ENCODE data around the gene SNTG2.

Gene SNTG2

GRCh38 chr2:1237783-1238182 is 287.1 kb downstream of the SNTG2 start:
- no peak for DNase-seq (ENCODE audit: low spot score)

GRCh38 chr2:1238598-1239138 is 288.0 kb downstream of the SNTG2 start:
- DNase-seq (ENCODE audit: low spot score), result no peak

- no peak for DNase-seq (ENCODE audit: low spot score)
Observed at GRCh38 chr2:1245193-1245592, 294.5 kb downstream of the SNTG2 start.

- no peak for DNase-seq (ENCODE audit: low spot score)
Observed at GRCh38 chr2:1246239-1246638, 295.6 kb downstream of the SNTG2 start.

GRCh38 chr2:1246991-1247390 is 296.3 kb downstream of the SNTG2 start:
- DNase-seq (ENCODE audit: low spot score), result no peak

GRCh38 chr2:1248187-1248586 is 297.5 kb downstream of the SNTG2 start:
- no peak for DNase-seq (ENCODE audit: low spot score)

GRCh38 chr2:1249897-1250687 is 299.4 kb downstream of the SNTG2 start:
- no peak for DNase-seq (ENCODE audit: low spot score)

- DNase-seq (ENCODE audit: low spot score), result no peak
Observed at GRCh38 chr2:1251520-1251919, 300.9 kb downstream of the SNTG2 start.

- DNase-seq (ENCODE audit: low spot score), result no peak
Observed at GRCh38 chr2:1253629-1254028, 303.0 kb downstream of the SNTG2 start.

GRCh38 chr2:1254662-1255343 is 304.2 kb downstream of the SNTG2 start:
- no peak for DNase-seq (ENCODE audit: low spot score)

GRCh38 chr2:1256632-1257324 is 306.1 kb downstream of the SNTG2 start:
- DNase-seq (ENCODE audit: low spot score), result no peak

- no peak for DNase-seq (ENCODE audit: low spot score)
Observed at GRCh38 chr2:1257334-1257733, 306.7 kb downstream of the SNTG2 start.

- no peak for DNase-seq (ENCODE audit: low spot score)
Observed at GRCh38 chr2:1259746-1260145, 309.1 kb downstream of the SNTG2 start.

GRCh38 chr2:1262609-1263008 is 312.0 kb downstream of the SNTG2 start:
- DNase-seq (ENCODE audit: low spot score), result no peak

- DNase-seq (ENCODE audit: low spot score), result no peak
Observed at GRCh38 chr2:1265454-1265853, 314.8 kb downstream of the SNTG2 start.

GRCh38 chr2:1266351-1266750 is 315.7 kb downstream of the SNTG2 start:
- DNase-seq (ENCODE audit: low spot score), result no peak

GRCh38 chr2:1268034-1268433 is 317.4 kb downstream of the SNTG2 start:
- DNase-seq (ENCODE audit: low spot score), result no peak

GRCh38 chr2:1269812-1270211 is 319.2 kb downstream of the SNTG2 start:
- DNase-seq (ENCODE audit: low spot score), result no peak

GRCh38 chr2:1272835-1273234 is 322.2 kb downstream of the SNTG2 start:
- no peak for DNase-seq (ENCODE audit: low spot score)

GRCh38 chr2:1277634-1278033 is 327.0 kb downstream of the SNTG2 start:
- no peak for DNase-seq (ENCODE audit: low spot score)

GRCh38 chr2:1278125-1278524 is 327.5 kb downstream of the SNTG2 start:
- DNase-seq (ENCODE audit: low spot score), result no peak

- no peak for DNase-seq (ENCODE audit: low spot score)
Observed at GRCh38 chr2:1278861-1279260, 328.2 kb downstream of the SNTG2 start.

GRCh38 chr2:1282552-1282951 is 331.9 kb downstream of the SNTG2 start:
- no peak for DNase-seq (ENCODE audit: low spot score)

Measured in hematopoietic multipotent progenitor cell treated with erythropoietin and hydrocortisone succinate and interleukin-3 and kit ligand, for 15 days (in vitro differentiated cells).